HEK293 (cell line): ENCODE data around the gene SMPDL3A.

Experiments
- CTCF ChIA-PET: fragments of 350-600 bp; formaldehyde crosslinking; extraction: SDS; loops from one replicate; lab custom pipeline; 2021; ENCODE audit warnings: antibody characterized with exemption; lab: Yijun Ruan, JAX
- POLR2A ChIA-PET: fragments of 300-600 bp; formaldehyde crosslinking; extraction: SDS; loops from one replicate; lab custom pipeline; 2020; ENCODE audit warnings: antibody characterized with exemption, inconsistent platforms; lab: Yijun Ruan, JAX
- H3K27ac ChIP-seq: fragments of 200-500 bp; sonication (Bioruptor generic); 2 replicates; pipeline ENCODE4 v1.5.1; 2014; ENCODE audit warnings: low read depth, low read length, control low read depth, inconsistent platforms; ENCODE audit errors: extremely low read depth
- H3K36me3 ChIP-seq, 2 experiments: fragments of 200-500 bp in 1 of 2; sonication (Bioruptor generic) in 1 of 2; 1 replicate in 1 of 2; 2 replicates in 1 of 2; pipeline ENCODE4 v1.5.1; 2014 to 2017; ENCODE audit warnings: inconsistent platforms in 2 of 2, low read length in 2 of 2; ENCODE audit not compliant: control insufficient read depth in 2 of 2, insufficient read depth in 1 of 2
- H3K4me1 ChIP-seq: fragments of 200-500 bp; sonication (Bioruptor generic); 2 replicates; pipeline ENCODE4 v1.5.1; 2014; ENCODE audit warnings: mild to moderate bottlenecking, low read length, inconsistent platforms; ENCODE audit not compliant: control insufficient read depth, insufficient read depth
- H3K4me3 ChIP-seq: 2 replicates; pipeline ENCODE4 v1.5.1; 2011; ENCODE audit warnings: low read depth, mild to moderate bottlenecking, control low read depth, low read length, moderate library complexity
- H3K9me3 ChIP-seq: fragments of 200-500 bp; sonication (Bioruptor generic); 2 replicates; pipeline ENCODE4 v1.5.1; 2014; ENCODE audit warnings: low read depth, low read length, inconsistent platforms; ENCODE audit not compliant: control insufficient read depth, insufficient read depth
- SCRT1 ChIP-seq: fragments of 450-650 bp; formaldehyde crosslinking; IDR thresholded peaks from 2 replicates; pipeline ENCODE4 v1.5.1; 2016; ENCODE audit warnings: missing biosample characterization, missing genetic modification characterization, borderline replicate concordance
- SCRT2 ChIP-seq: fragments of 450-650 bp; formaldehyde crosslinking; IDR thresholded peaks from 2 replicates; pipeline ENCODE4 v1.5.1; 2016; ENCODE audit warnings: missing biosample characterization, missing genetic modification characterization
- SP2 ChIP-seq: fragments of 450-650 bp; formaldehyde crosslinking; IDR thresholded peaks from 2 replicates; pipeline ENCODE4 v1.5.1; 2016; ENCODE audit warnings: missing biosample characterization, missing genetic modification characterization
- TRIM28 ChIP-seq: IDR thresholded peaks from 2 replicates; pipeline ENCODE4 v1.6.1; 2011; ENCODE audit warnings: low read length, control low read depth, borderline replicate concordance
- YY1 ChIP-seq: fragments of 450-650 bp; formaldehyde crosslinking; IDR thresholded peaks from 2 replicates; pipeline ENCODE4 v1.5.1; 2018; ENCODE audit warnings: missing biosample characterization, missing genetic modification characterization
- ZBTB10 ChIP-seq: fragments of 450-650 bp; formaldehyde crosslinking; IDR thresholded peaks from 2 replicates; pipeline ENCODE4 v1.5.1; 2016; ENCODE audit warnings: missing biosample characterization, missing genetic modification characterization
- ZBTB21 ChIP-seq: fragments of 450-650 bp; formaldehyde crosslinking; IDR thresholded peaks from 2 replicates; pipeline ENCODE4 v1.5.1; 2017; ENCODE audit warnings: missing biosample characterization, missing genetic modification characterization
- ZBTB48 ChIP-seq: fragments of 450-650 bp; formaldehyde crosslinking; IDR thresholded peaks from 2 replicates; pipeline ENCODE4 v1.5.1; 2016; ENCODE audit warnings: missing biosample characterization, missing genetic modification characterization
- ZBTB7A ChIP-seq: fragments of 450-650 bp; formaldehyde crosslinking; IDR thresholded peaks from 2 replicates; pipeline ENCODE4 v1.5.1; 2016; ENCODE audit warnings: low read depth, missing biosample characterization, missing genetic modification characterization
- ZBTB8A ChIP-seq: fragments of 450-650 bp; formaldehyde crosslinking; IDR thresholded peaks from 2 replicates; pipeline ENCODE4 v1.5.1; 2016; ENCODE audit warnings: missing biosample characterization, missing genetic modification characterization
- ZFP37 ChIP-seq: fragments of 450-650 bp; formaldehyde crosslinking; IDR thresholded peaks from 2 replicates; pipeline ENCODE4 v1.5.1; 2016; ENCODE audit warnings: missing biosample characterization, missing genetic modification characterization
- ZNF148 ChIP-seq: fragments of 450-650 bp; formaldehyde crosslinking; IDR thresholded peaks from 2 replicates; pipeline ENCODE4 v1.5.0; 2017; ENCODE audit warnings: missing biosample characterization, missing genetic modification characterization, borderline replicate concordance
- ZNF184 ChIP-seq: fragments of 450-650 bp; IDR thresholded peaks from 2 replicates; pipeline ENCODE4 v1.5.1; 2018; ENCODE audit warnings: missing biosample characterization, mild to moderate bottlenecking, missing genetic modification characterization
- ZNF362 ChIP-seq: fragments of 450-650 bp; formaldehyde crosslinking; IDR thresholded peaks from 2 replicates; pipeline ENCODE4 v1.5.1; 2016; ENCODE audit warnings: missing biosample characterization, missing genetic modification characterization
- ZNF366 ChIP-seq: fragments of 450-650 bp; formaldehyde crosslinking; conservative IDR thresholded peaks from 2 replicates; pipeline ENCODE4 v1.5.1; 2016; ENCODE audit warnings: missing biosample characterization, missing genetic modification characterization
- ZNF416 ChIP-seq: fragments of 450-650 bp; formaldehyde crosslinking; IDR thresholded peaks from 2 replicates; pipeline ENCODE4 v1.5.1; 2016; ENCODE audit warnings: missing biosample characterization, missing genetic modification characterization
- ZNF449 ChIP-seq: fragments of 450-650 bp; formaldehyde crosslinking; IDR thresholded peaks from 2 replicates; pipeline ENCODE4 v1.5.1; 2017; ENCODE audit warnings: missing biosample characterization, mild to moderate bottlenecking, missing genetic modification characterization, moderate library complexity
- ZNF514 ChIP-seq: fragments of 450-650 bp; formaldehyde crosslinking; IDR thresholded peaks from 2 replicates; pipeline ENCODE4 v1.5.1; 2016; ENCODE audit warnings: missing biosample characterization, missing genetic modification characterization
- ZNF571 ChIP-seq: fragments of 450-650 bp; formaldehyde crosslinking; IDR thresholded peaks from 2 replicates; pipeline ENCODE4 v1.5.0; 2017; ENCODE audit warnings: missing biosample characterization, missing genetic modification characterization
- ZNF585B ChIP-seq: fragments of 450-650 bp; formaldehyde crosslinking; IDR thresholded peaks from 2 replicates; pipeline ENCODE4 v1.5.1; 2016; ENCODE audit warnings: missing biosample characterization, missing genetic modification characterization
- ZNF660 ChIP-seq: fragments of 450-650 bp; IDR thresholded peaks from 2 replicates; pipeline ENCODE4 v1.5.1; 2018; ENCODE audit warnings: missing biosample characterization, mild to moderate bottlenecking, missing genetic modification characterization
- ZNF791 ChIP-seq: fragments of 450-650 bp; formaldehyde crosslinking; IDR thresholded peaks from 2 replicates; pipeline ENCODE4 v1.5.1; 2016; ENCODE audit warnings: missing biosample characterization, missing genetic modification characterization
- ZSCAN23 ChIP-seq: fragments of 450-650 bp; formaldehyde crosslinking; IDR thresholded peaks from 2 replicates; pipeline ENCODE4 v1.5.1; 2016; ENCODE audit warnings: missing biosample characterization, missing genetic modification characterization

The SMPDL3A gene

GRCh38 chr6:122788208-122788607, 850 bp upstream of the SMPDL3A start:
- H3K27ac ChIP-seq: no peak overlapping the region
- peaks cover 12% of the 10 kb centered on the region for H3K4me1 ChIP-seq
- H3K36me3 ChIP-seq: no peaks in the 10 kb centered on the region
- ChIA-PET POLR2A (interaction anchor here (1.4 to 1.8 kb wide), 2 partner anchors 8 to 16 kb away, joined by 5 read pairs; partner anchors contain the start of gene FABP7), CTCF (interaction anchor here (1.0 to 3.6 kb wide), 4 partner anchors 51 to 296 kb away, joined by 3 to 24 read pairs (median 6); no protein-coding TSS in a partner anchor)
- no peak overlapping the region for H3K4me3 ChIP-seq
- TF ChIP-seq ZNF362 (tag by site-specific recombination): no peak
- no peak for TF ChIP-seq ZNF660 (tag by site-specific recombination)
- TF ChIP-seq ZNF514: no peak
- no peak for TF ChIP-seq SP2 (tag by site-specific recombination)
- no peak for TF ChIP-seq ZNF791 (tag by site-specific recombination)
- TF ChIP-seq ZNF449 (tag by site-specific recombination): no peak
- no peak for TF ChIP-seq ZBTB10 (tag by site-specific recombination)
- no peak for TF ChIP-seq ZNF416 (tag by site-specific recombination)
- no peak for TF ChIP-seq ZBTB8A (tag by site-specific recombination)
- no peak for TF ChIP-seq ZNF148
- no peak for TF ChIP-seq TRIM28
- no peak for TF ChIP-seq ZNF184 (tag by site-specific recombination)
- TF ChIP-seq ZNF585B (tag by site-specific recombination): no peak
- TF ChIP-seq ZSCAN23: no peak
- TF ChIP-seq SCRT2: peak; percentile 68
- no peak for TF ChIP-seq YY1
- peak; percentile 27; the same call in 1 of the 2 replicates for TF ChIP-seq SCRT1 (tag by site-specific recombination)
- TF ChIP-seq ZBTB48 (tag by site-specific recombination): no peak
- no peaks in the 10 kb centered on the region for H3K9me3 ChIP-seq

- POLR2A ChIA-PET: interaction anchor here (0.8 to 1.8 kb wide), 8 partner anchors 9 to 146 kb away, joined by 3 to 6 read pairs (median 5); partner anchors contain the start of gene FABP7
- peak overlapping the region; percentile 78 for H3K27ac ChIP-seq
- peaks cover 12% of the 10 kb centered on the region for H3K4me1 ChIP-seq
- no peak for TF ChIP-seq ZFP37 (tag by site-specific recombination)
- no peak for TF ChIP-seq ZBTB7A (tag by site-specific recombination)
- 0 out of 2 replicates have a peak, but pooled peaks have one; percentile 26 for TF ChIP-seq ZNF366 (tag by site-specific recombination)
- 0 out of 2 replicates have a peak, but pooled peaks have one; percentile 13 for TF ChIP-seq ZBTB21
- no peak for TF ChIP-seq ZNF571 (tag by site-specific recombination)
- peak overlapping the region; percentile 66 for H3K4me3 ChIP-seq
- no peaks in the 10 kb centered on the region for H3K9me3 ChIP-seq
- H3K36me3 ChIP-seq: no peaks in the 10 kb centered on the region
- CTCF ChIA-PET: interaction anchor here (0.6 to 3.6 kb wide), 10 partner anchors 10 to 559 kb away, joined by 3 to 24 read pairs (median 5); no protein-coding TSS in a partner anchor
Observed at GRCh38 chr6:122788663-122789181, 336 bp upstream of the SMPDL3A start.
